HEK293T (cell line): Measurements from ENCODE around the gene NMS.

Experiments
- BHLHE40 ChIP-seq: fragments of 450-650 bp; IDR thresholded peaks from 2 replicates; pipeline ENCODE4 v1.6.1; 2016; ENCODE audit warnings: mild to moderate bottlenecking, moderate library complexity, borderline replicate concordance
- ELF4 ChIP-seq: fragments of 450-650 bp; IDR thresholded peaks from 2 replicates; pipeline ENCODE4 v1.6.1; 2017; ENCODE audit warnings: antibody characterized with exemption
- FOXA1 ChIP-seq: fragments of 450-650 bp; IDR thresholded peaks from 2 replicates; pipeline ENCODE4 v1.6.1; 2016; ENCODE audit warnings: mild to moderate bottlenecking
- FOXK2 ChIP-seq: fragments of 450-650 bp; IDR thresholded peaks from 2 replicates; pipeline ENCODE4 v1.6.1; 2016; ENCODE audit warnings: mild to moderate bottlenecking
- FOXM1 ChIP-seq: fragments of 450-650 bp; IDR thresholded peaks from 2 replicates; pipeline ENCODE4 v1.6.1; 2017; ENCODE audit warnings: mild to moderate bottlenecking, borderline replicate concordance
- HDGF ChIP-seq: fragments of 450-650 bp; IDR thresholded peaks from 2 replicates; pipeline ENCODE4 v1.6.1; 2017; ENCODE audit warnings: antibody characterized with exemption, borderline replicate concordance
- SP1 ChIP-seq: fragments of 450-650 bp; IDR thresholded peaks from 2 replicates; pipeline ENCODE4 v1.6.1; 2017
- SUZ12 ChIP-seq: fragments of 450-650 bp; IDR thresholded peaks from 2 replicates; pipeline ENCODE4 v1.6.1; 2016; ENCODE audit warnings: mild to moderate bottlenecking
- TARDBP ChIP-seq: fragments of 450-650 bp; IDR thresholded peaks from 2 replicates; pipeline ENCODE4 v1.6.1; 2016
- ZNF384 ChIP-seq: fragments of 450-650 bp; IDR thresholded peaks from 2 replicates; pipeline ENCODE4 v1.6.1; 2016

DNA sequence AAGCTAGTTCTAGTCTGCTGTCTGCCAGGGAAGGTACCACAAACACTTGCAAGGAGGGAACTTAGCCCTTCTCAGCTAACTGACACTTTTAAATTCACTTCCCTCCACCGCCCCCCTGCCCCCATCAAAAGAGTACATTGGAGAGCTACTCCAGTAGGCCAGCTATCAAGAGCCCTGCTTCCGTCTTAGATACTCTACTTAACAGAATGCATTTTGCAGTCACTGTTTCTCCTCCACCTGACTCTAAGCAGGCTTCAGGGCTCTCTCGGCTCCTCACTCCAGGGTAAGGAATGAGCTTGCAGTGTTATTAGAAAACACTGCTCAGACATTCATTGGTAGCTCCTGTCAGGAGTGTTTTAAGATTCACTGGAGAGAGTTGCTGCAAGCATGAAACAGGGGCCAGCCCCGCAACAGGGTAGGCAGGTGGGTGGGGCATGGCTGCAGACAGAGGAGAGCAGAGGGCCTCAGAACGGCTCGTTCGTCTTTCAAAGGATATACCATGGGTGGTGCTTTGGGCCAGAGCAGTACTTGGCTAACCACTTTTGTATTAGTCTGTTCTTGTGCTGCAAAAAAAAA is 57.2 kb downstream of the NMS start:
- TF ChIP-seq SUZ12 (no peak), FOXM1 (no peak), TARDBP (no peak), ELF4 (no peak), FOXK2 (no peak), SP1 (no peak), FOXA1 (no peak), ZNF384 (no peak), BHLHE40 (no peak), HDGF (no peak)
